SK-N-MC (cell line): Measurements from ENCODE around the gene VPS4B.
"Not testable (repeated sequence)": the region's sequence is repeated elsewhere in the genome, so short reads cannot be mapped to it uniquely, and the experiment has no call there.

Experiments used
- DNase-seq: peaks from one replicate; pipeline ENCODE4 v3.0.0-alpha.2; 2011; ENCODE audit warnings: low read depth, low spot score
- H3K27ac ChIP-seq: fragments of 200-600 bp; sonication (generic); 2 replicates; pipeline ENCODE4 v1.5.1; 2016; ENCODE audit warnings: mixed run types
- H3K36me3 ChIP-seq: fragments of 200-600 bp; sonication (generic); 2 replicates; pipeline ENCODE4 v1.6.1; 2017; ENCODE audit warnings: antibody characterized with exemption, low read length, mixed read lengths; ENCODE audit not compliant: insufficient read depth
- H3K4me3 ChIP-seq: fragments of 200-600 bp; sonication (generic); 2 replicates; pipeline ENCODE4 v1.5.1; 2016
- H3K9ac ChIP-seq: fragments of 200-600 bp; sonication (generic); 2 replicates; pipeline ENCODE4 v1.8.0; 2017; ENCODE audit warnings: mixed run types, mixed read lengths; ENCODE audit not compliant: insufficient read length
- H3K9me3 ChIP-seq: fragments of 200-600 bp; sonication (generic); 2 replicates; pipeline ENCODE4 v1.6.1; 2017; ENCODE audit warnings: low read depth, mild to moderate bottlenecking, antibody characterized with exemption, low read length, moderate library complexity, mixed read lengths
- EZH2 ChIP-seq: fragments of 200-600 bp; sonication (generic); IDR thresholded peaks from one replicate; pipeline ENCODE4 v1.6.1; 2017; ENCODE audit warnings: antibody characterized with exemption
- FOXP2 ChIP-seq: optimal IDR thresholded peaks from 2 replicates; pipeline ENCODE3; 2011; ENCODE audit warnings: mild to moderate bottlenecking, moderate library complexity; ENCODE audit not compliant: insufficient read depth; ENCODE audit errors: extremely low read length, control extremely low read depth
- POLR2AphosphoS5 ChIP-seq: IDR thresholded peaks from 2 replicates; pipeline ENCODE4 v1.6.1; 2012; ENCODE audit warnings: mild to moderate bottlenecking, low read depth, low read length, borderline replicate concordance

Gene VPS4B

GRCh38 chr18:63374540-63374939 lies 47.7 kb downstream of the VPS4B start:
- TF ChIP-seq FOXP2, result no peak
- no peak for TF ChIP-seq POLR2AphosphoS5
- TF ChIP-seq EZH2, result no peak
- Histone ChIP-seq H3K9ac (no peak overlapping the region), H3K4me3 (no peak overlapping the region), H3K9me3 (no peaks in the 10 kb centered on the region; the same call in 1 of the 2 replicates), H3K36me3 (peaks cover 12% of the 10 kb centered on the region), H3K27ac (no peak overlapping the region; the same call in 1 of the 2 replicates)
- no peak for DNase-seq

GRCh38 chr18:63373161-63373560 lies 49.1 kb downstream of the VPS4B start:
- Histone ChIP-seq H3K9me3 (no peaks in the 10 kb centered on the region; the same call in 1 of the 2 replicates), H3K4me3 (no peak overlapping the region), H3K36me3 (peaks cover 23% of the 10 kb centered on the region), H3K9ac (no peak overlapping the region), H3K27ac (no peak overlapping the region)
- DNase-seq, result no peak
- TF ChIP-seq FOXP2, result no peak
- TF ChIP-seq EZH2, result no peak
- no peak for TF ChIP-seq POLR2AphosphoS5

- DNase-seq, result no peak
- Histone ChIP-seq H3K9me3 (no peaks in the 10 kb centered on the region; the same call in 1 of the 2 replicates), H3K27ac (peak overlapping the region; percentile 96), H3K4me3 (peak overlapping the region; percentile 92), H3K9ac (no peak overlapping the region), H3K36me3 (peaks cover 41% of the 10 kb centered on the region)
- TF ChIP-seq FOXP2, result no peak
- no peak for TF ChIP-seq POLR2AphosphoS5
- no peak for TF ChIP-seq EZH2
Measured at GRCh38 chr18:63368611-63369010, 53.7 kb downstream of the VPS4B start.

- Histone ChIP-seq H3K27ac (peak within 1 kb of the TSS; percentile 96), H3K9me3 (no peaks in the 10 kb centered on the region; the same call in 1 of the 2 replicates), H3K4me3 (peak within 1 kb of the TSS; percentile 92), H3K36me3 (peaks cover 51% of the 10 kb centered on the region), H3K9ac (peak within 1 kb of the TSS; percentile 92)
- peak; percentile 92 for DNase-seq
- TF ChIP-seq EZH2 (no peak), POLR2AphosphoS5 (peak; percentile 95), FOXP2 (peak; percentile 14)
Measured at GRCh38 chr18:63367053-63367953, 55.0 kb downstream of the VPS4B start, which contains the start of gene KDSR. TSS of gene KDSR (minus strand) at chr18:63367206. CDS start at chr18:63367118, 88 bp downstream.

- Histone ChIP-seq H3K9ac (peak overlapping the region; percentile 92), H3K9me3 (no peaks in the 10 kb centered on the region; the same call in 1 of the 2 replicates), H3K4me3 (peak overlapping the region; percentile 92), H3K36me3 (peaks cover 59% of the 10 kb centered on the region), H3K27ac (peak overlapping the region; percentile 96)
- DNase-seq, result no peak
- TF ChIP-seq POLR2AphosphoS5, result no peak; the same call in 1 of the 2 replicates
- TF ChIP-seq EZH2, result no peak
- TF ChIP-seq FOXP2, result no peak
Measured at GRCh38 chr18:63366213-63367052, 55.8 kb downstream of the VPS4B start.

- Histone ChIP-seq H3K36me3 (peaks cover 63% of the 10 kb centered on the region), H3K9me3 (no peaks in the 10 kb centered on the region; the same call in 1 of the 2 replicates), H3K9ac (peak overlapping the region; percentile 92), H3K27ac (peak overlapping the region; percentile 96; the same call in 1 of the 2 replicates), H3K4me3 (peak overlapping the region; percentile 92)
- TF ChIP-seq EZH2, result no peak
- no peak for TF ChIP-seq FOXP2
- no peak for TF ChIP-seq POLR2AphosphoS5
- no peak for DNase-seq
Measured at GRCh38 chr18:63365876-63366212, 56.4 kb downstream of the VPS4B start.

GRCh38 chr18:63363951-63364350 lies 58.3 kb downstream of the VPS4B start:
- Histone ChIP-seq H3K4me3 (peak overlapping the region; percentile 92), H3K36me3 (peaks cover 68% of the 10 kb centered on the region), H3K27ac (peak overlapping the region; percentile 13; the same call in 1 of the 2 replicates), H3K9me3 (no peaks in the 10 kb centered on the region; the same call in 1 of the 2 replicates), H3K9ac (no peak overlapping the region)
- TF ChIP-seq POLR2AphosphoS5 (no peak), FOXP2 (no peak), EZH2 (no peak)
- no peak for DNase-seq

GRCh38 chr18:63363420-63363819 lies 58.9 kb downstream of the VPS4B start:
- DNase-seq, H3K9me3 ChIP-seq, H3K27ac ChIP-seq, H3K9ac ChIP-seq: not testable (repeated sequence)
- peaks cover 65% of the 10 kb centered on the region for H3K36me3 ChIP-seq
- peak overlapping the region; percentile 92; the same call in 1 of the 2 replicates for H3K4me3 ChIP-seq
